Lower lobe of right lung (tissue), 2 donors: Measurements from ENCODE around the gene METTL22. TPM values are rescaled to one million over a fixed set of nuclear protein-coding genes. Genes with fewer than 3 reads are reported as not detected.
A peak's percentile ranks its signal among the peaks of the same experiment; 100 is the strongest.

Experiments used
- ATAC-seq, 2 donors: fragments of 200-7000 bp; cut with Tn5 transposase; one replicate each; pipeline ENCODE4 v1.9.1; 2020 to 2022; ENCODE audit warnings: mild to moderate bottlenecking in 2 of 2, moderate library complexity in 2 of 2
- DNase-seq: peaks from one replicate; pipeline ENCODE4 v3.0.0-alpha.2; 2020
- H3K27ac ChIP-seq: fragments of 200-600 bp; one replicate; pipeline ENCODE4 v1.8.0; 2022
- H3K27me3 ChIP-seq: fragments of 200-600 bp; one replicate; pipeline ENCODE4 v1.8.0; 2022; ENCODE audit warnings: low read depth
- H3K36me3 ChIP-seq: fragments of 200-600 bp; one replicate; pipeline ENCODE4 v1.8.0; 2022; ENCODE audit warnings: mild to moderate bottlenecking
- H3K4me1 ChIP-seq: fragments of 200-600 bp; one replicate; pipeline ENCODE4 v1.8.0; 2022
- H3K4me3 ChIP-seq: fragments of 200-600 bp; one replicate; pipeline ENCODE4 v1.8.0; 2022; ENCODE audit warnings: mild to moderate bottlenecking
- H3K9me3 ChIP-seq: fragments of 200-600 bp; one replicate; pipeline ENCODE4 v1.8.0; 2022
- intact Hi-C: fragments of 100-400 bp; cut with DNase I; formaldehyde crosslinking; loops from one replicate; pipeline ENCODE4 v1.11.0; 2022
- total RNA-seq: library from RNA; stranded (reverse); fragmentation: NEBNext Ultra II Directional; extraction: Animal tissue kit (Norgen Biotek cat#: 25700); gene quantifications from one replicate; pipeline ENCODE4 v1.2.1, GENCODE V29; 2021
- TF ChIP-seq, protein P1 (sequence below): fragments of 200-600 bp; IDR thresholded peaks from one replicate; pipeline ENCODE4 v1.8.0; 2022; ENCODE audit warnings: antibody characterized with exemption, mild to moderate bottlenecking
- donor health status: DM: no; HTN: yes; CAD: no; lungs with severe emphysema.

Gene METTL22
- total RNA-seq, 1 donor from 2014 or later: 43.5 TPM

GRCh38 chr16:8576141-8577004 is 45.1 kb upstream of the METTL22 start:
- DNase-seq (no peak), ATAC-seq (no peak)
- no peak overlapping the region for H3K4me3 ChIP-seq
- intact Hi-C loops: no loop called here
- no peaks in the 10 kb centered on the region for H3K36me3 ChIP-seq
- no peaks in the 10 kb centered on the region for H3K9me3 ChIP-seq
- no peaks in the 10 kb centered on the region for H3K4me1 ChIP-seq
- no peak overlapping the region for H3K27ac ChIP-seq
- peaks cover 29% of the 10 kb centered on the region for H3K27me3 ChIP-seq
- TF ChIP-seq, protein P1, sequence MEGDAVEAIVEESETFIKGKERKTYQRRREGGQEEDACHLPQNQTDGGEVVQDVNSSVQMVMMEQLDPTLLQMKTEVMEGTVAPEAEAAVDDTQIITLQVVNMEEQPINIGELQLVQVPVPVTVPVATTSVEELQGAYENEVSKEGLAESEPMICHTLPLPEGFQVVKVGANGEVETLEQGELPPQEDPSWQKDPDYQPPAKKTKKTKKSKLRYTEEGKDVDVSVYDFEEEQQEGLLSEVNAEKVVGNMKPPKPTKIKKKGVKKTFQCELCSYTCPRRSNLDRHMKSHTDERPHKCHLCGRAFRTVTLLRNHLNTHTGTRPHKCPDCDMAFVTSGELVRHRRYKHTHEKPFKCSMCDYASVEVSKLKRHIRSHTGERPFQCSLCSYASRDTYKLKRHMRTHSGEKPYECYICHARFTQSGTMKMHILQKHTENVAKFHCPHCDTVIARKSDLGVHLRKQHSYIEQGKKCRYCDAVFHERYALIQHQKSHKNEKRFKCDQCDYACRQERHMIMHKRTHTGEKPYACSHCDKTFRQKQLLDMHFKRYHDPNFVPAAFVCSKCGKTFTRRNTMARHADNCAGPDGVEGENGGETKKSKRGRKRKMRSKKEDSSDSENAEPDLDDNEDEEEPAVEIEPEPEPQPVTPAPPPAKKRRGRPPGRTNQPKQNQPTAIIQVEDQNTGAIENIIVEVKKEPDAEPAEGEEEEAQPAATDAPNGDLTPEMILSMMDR: no peak

DNA sequence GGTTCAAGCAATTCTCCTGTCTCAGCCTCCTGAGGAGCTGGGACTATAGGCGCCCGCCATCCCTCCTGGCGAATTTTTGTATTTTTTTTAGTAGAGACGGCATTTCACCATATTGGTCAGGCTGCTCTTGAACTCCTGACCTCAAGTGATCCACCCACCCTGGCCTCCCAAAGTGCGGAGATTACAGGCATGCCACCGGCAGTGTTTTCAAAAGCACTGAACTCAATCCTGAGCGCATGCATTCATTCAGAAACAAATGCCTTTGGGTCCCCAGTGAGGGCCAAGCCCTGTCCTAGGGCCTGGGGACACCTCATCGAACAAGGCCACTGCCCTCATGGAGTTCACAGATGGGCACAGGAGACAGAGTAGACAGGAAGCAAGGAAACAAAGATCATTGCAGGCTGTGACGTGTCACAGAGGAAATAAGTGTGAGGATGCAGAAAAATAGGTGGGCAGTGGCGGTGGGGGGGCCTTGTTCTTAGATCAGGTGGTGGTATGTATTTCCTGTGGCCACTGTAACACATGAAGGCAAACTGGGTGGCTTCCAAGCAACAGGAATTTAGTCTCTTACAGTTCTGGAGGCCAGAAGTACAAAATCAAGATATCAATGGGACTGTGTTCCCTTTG is 43.7 kb upstream of the METTL22 start:
- no peak for ATAC-seq
- TF ChIP-seq, protein P1: no peak
- intact Hi-C loops: no loop called here
- no peaks in the 10 kb centered on the region for H3K4me1 ChIP-seq
- H3K27me3 ChIP-seq: peaks cover 23% of the 10 kb centered on the region
- no peaks in the 10 kb centered on the region for H3K9me3 ChIP-seq
- no peak for DNase-seq
- H3K4me3 ChIP-seq: no peak overlapping the region
- H3K27ac ChIP-seq: no peak overlapping the region
- no peaks in the 10 kb centered on the region for H3K36me3 ChIP-seq

- Histone ChIP-seq H3K4me1 (no peaks in the 10 kb centered on the region), H3K27me3 (peaks cover 14% of the 10 kb centered on the region), H3K4me3 (no peak overlapping the region), H3K9me3 (no peaks in the 10 kb centered on the region), H3K27ac (no peak overlapping the region), H3K36me3 (no peaks in the 10 kb centered on the region)
- no peak for ATAC-seq
- intact Hi-C loops: no loop called here
- TF ChIP-seq, protein P1: no peak
- DNase-seq: no peak
Measured at GRCh38 chr16:8579559-8579958, 41.9 kb upstream of the METTL22 start.

DNA sequence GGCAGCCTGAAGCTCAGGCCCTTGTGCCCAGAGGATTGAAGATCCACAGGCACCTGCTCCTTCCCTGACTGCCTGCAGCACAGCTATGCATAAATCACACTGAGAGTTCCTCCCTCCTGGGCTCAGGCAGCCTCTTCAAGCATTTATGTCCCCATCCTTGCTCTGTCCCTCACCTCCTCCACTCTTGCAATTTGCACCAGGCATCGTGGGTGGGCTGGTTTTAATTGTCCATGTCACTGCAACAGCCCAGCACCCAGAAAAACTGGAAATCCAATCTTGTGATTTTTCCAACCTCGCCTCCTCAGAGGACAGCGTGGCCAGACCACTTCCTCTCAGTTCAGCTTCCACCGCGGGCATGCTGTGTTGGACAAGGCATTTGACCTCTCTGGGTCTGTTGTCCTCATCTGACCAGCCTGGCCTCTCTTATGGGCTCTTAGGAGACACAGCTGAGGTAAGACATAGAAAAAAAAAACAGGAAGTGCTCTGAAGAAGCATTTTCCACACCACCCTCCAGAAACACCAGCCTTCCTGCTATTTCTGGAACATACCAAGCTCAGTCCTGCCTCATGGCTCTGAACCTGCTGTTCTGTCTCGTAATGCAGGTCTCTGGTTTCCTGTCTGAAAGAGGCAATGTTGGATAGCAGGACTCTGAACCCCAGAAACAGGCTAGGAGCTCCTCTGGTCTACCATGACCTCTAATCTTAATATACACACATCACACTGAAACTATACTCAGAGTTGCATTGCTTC is 39.5 kb upstream of the METTL22 start:
- H3K27ac ChIP-seq: no peak overlapping the region
- intact Hi-C loops: no loop called here
- peak; percentile 76 for DNase-seq

GRCh38 chr16:8583199-8583598 is 38.3 kb upstream of the METTL22 start:
- Histone ChIP-seq H3K4me3 (no peak overlapping the region), H3K9me3 (no peaks in the 10 kb centered on the region), H3K27me3 (peaks cover 18% of the 10 kb centered on the region), H3K4me1 (no peaks in the 10 kb centered on the region), H3K36me3 (no peaks in the 10 kb centered on the region), H3K27ac (no peak overlapping the region)
- intact Hi-C loops: no loop called here
- TF ChIP-seq, protein P1: no peak
- no peak for ATAC-seq
- no peak for DNase-seq

More for the DNA sequence above, 39.5 kb upstream of the METTL22 start:
- Histone ChIP-seq H3K27me3 (peaks cover 6% of the 10 kb centered on the region), H3K9me3 (no peaks in the 10 kb centered on the region), H3K36me3 (no peaks in the 10 kb centered on the region), H3K4me1 (no peaks in the 10 kb centered on the region), H3K4me3 (no peak overlapping the region)
- TF ChIP-seq, protein P1: no peak
- peak; percentile 77 to 90 for ATAC-seq
